Duodenal mucosa (tissue), 2 donors: Measurements from ENCODE around the gene DNAH7.

Experiments
- H3K27ac ChIP-seq: one replicate; pipeline ENCODE4 v1.7.0; 2013; ENCODE audit warnings: low read depth, low read length
- H3K27me3 ChIP-seq, 2 donors: one replicate each; pipeline ENCODE4 v1.7.0; 2013; ENCODE audit warnings: low read length in 2 of 2, control low read depth in 1 of 2; ENCODE audit not compliant: insufficient read depth in 2 of 2, control insufficient read depth in 1 of 2
- H3K36me3 ChIP-seq, 2 donors: one replicate each; pipeline ENCODE4 v1.7.0; 2013; ENCODE audit warnings: low read length in 2 of 2, control low read depth in 1 of 2; ENCODE audit not compliant: insufficient read depth in 2 of 2, control insufficient read depth in 1 of 2
- H3K4me1 ChIP-seq, 2 donors: one replicate each; pipeline ENCODE4 v1.7.0; 2013; ENCODE audit warnings: low read length in 2 of 2, control low read depth in 1 of 2; ENCODE audit not compliant: insufficient read depth in 2 of 2, control insufficient read depth in 1 of 2
- H3K4me3 ChIP-seq, 2 donors: one replicate each; pipeline ENCODE4 v1.7.0; 2013; ENCODE audit warnings: low read length in 2 of 2, low read depth in 1 of 2
- H3K9ac ChIP-seq, 2 donors: one replicate each; pipeline ENCODE4 v1.7.0; 2013; ENCODE audit warnings: low read length in 2 of 2, low read depth in 1 of 2
- H3K9me3 ChIP-seq, 2 donors: one replicate each; pipeline ENCODE4 v1.7.0; 2013; ENCODE audit warnings: low read length in 2 of 2, control low read depth in 1 of 2; ENCODE audit not compliant: control insufficient read depth in 1 of 2

The DNAH7 gene

DNA sequence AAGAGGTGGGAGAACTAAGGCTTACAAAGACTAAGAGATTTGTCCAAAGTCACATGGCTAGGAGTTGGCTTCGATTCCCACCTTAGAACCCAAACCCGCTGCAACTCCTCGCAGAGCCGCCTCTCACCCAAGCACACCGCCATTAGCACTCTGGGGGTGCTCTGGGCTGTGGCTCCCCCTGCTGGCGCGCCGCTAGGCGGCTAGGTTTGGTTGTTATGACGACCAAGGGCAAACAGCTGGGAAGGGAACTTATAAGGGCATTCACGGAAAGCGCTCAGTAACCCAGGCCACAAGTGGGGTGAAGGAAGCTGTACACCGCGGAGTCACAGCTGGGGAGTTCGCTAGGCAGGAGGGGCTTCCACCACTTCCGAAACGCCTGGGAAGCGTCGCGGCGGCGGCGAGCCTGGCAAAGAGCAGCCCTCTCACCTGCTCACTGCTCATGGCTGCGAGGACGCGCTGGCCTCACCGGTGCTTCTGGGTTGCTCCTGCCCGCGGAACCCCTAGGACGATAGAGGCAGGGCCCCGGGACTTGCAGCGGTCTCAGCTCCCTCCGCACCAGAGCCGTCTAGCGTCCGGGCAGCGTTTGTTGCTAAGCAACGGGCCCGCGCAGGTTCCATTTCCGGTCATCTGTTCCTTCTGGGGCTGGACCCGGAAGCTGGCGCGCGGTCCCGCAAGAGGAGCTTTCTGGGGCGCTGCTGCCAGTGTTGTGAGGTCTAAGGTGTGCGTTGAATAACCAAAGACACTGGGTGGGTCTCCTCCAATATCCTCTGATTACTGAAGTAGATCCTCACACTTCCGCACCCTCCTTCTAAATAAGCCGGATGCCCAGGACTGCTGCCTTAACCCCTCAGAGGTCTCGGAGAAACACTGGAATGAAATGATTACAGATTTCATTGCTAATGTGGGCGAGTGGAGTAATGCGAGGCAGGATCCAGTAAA is at the start of gene DNAH7:
TSS of gene DNAH7 (minus strand) at position 567 of the 939 bp plus-strand sequence. CDS start at position 441, 126 bp downstream.
- Histone ChIP-seq H3K9me3 (no peaks in the 10 kb centered on the region), H3K27me3 (no peaks in the 10 kb centered on the region), H3K9ac (peak within 1 kb of the TSS; percentile 64 to 72), H3K4me1 (peaks cover 3% of the 10 kb centered on the region in 2 donors), H3K27ac (peak within 1 kb of the TSS; percentile 70), H3K4me3 (peak within 1 kb of the TSS; percentile 96 to 99), H3K36me3 (no peaks in the 10 kb centered on the region)

DNA sequence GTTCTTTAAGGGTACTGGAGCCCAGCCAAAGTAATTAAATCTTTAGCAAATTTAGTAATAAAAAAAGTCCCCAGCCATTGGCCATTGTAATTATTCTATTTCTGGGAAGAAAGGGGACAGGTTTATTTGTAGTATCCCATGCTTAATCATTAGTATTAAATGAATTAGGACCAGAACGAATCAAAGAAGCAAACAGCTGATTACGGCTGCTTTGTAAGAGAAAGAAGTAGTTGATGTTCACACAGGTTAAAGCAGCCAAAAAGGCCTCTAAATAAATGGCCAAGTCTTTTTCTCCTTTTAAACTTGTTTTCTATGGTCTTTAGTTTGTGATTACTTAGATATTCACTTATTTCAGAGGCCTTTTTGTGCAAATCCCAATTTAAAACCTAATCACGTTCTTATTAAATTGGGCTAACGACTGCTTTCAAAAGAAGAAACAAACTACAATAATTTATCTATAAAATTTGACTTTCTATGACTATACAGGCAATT is 48.6 kb upstream of the DNAH7 start:
- Histone ChIP-seq H3K4me3 (no peak overlapping the region), H3K36me3 (no peaks in the 10 kb centered on the region), H3K27me3 (no peaks in the 10 kb centered on the region), H3K4me1 (no peaks in the 10 kb centered on the region), H3K9me3 (no peaks in the 10 kb centered on the region), H3K27ac (no peak overlapping the region), H3K9ac (no peak overlapping the region)

DNA sequence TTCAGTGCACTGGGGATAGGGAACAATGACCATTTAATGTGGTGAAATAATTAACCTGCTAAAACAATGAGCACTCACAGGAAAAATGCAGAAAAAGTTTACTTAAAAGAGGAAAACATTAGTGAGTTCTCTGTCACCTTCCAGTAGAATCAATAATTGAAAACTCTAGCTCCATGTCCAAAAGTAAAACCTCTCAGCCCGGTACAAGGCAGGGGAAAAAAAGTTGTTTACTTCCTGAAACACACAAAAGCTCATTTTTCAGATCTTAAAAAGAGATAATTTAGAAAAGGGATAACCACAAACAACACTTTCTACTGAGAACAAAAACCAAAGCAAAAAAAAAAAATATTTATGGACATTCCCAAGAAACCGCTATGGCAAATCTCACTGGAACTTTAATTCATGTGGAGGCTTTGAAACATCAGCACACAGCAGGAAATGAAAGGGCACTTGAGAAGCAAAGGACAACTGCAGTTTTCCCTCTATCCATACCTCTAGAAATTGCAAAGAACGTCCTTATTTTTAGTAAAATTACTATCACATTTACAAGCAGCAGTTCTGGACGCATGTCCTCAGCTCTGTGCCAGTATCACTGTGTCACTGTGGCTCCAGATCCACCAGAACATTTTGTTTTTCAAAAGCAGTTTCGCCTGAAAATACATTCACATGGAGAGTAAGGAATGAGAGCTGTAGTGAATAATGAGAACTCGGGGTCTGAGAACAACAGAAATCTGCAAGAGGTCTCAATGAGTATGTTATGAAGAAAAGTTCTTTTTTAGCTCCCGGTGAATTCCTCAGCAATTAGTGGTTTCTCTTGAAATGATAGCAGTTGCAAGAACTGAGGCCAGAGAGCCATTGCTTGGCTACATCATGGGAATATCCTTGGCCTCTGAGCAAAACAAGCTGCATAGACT is 44.7 kb upstream of the DNAH7 start:
- Histone ChIP-seq H3K4me1 (no peaks in the 10 kb centered on the region), H3K9ac (no peak overlapping the region), H3K27ac (no peak overlapping the region)

DNA sequence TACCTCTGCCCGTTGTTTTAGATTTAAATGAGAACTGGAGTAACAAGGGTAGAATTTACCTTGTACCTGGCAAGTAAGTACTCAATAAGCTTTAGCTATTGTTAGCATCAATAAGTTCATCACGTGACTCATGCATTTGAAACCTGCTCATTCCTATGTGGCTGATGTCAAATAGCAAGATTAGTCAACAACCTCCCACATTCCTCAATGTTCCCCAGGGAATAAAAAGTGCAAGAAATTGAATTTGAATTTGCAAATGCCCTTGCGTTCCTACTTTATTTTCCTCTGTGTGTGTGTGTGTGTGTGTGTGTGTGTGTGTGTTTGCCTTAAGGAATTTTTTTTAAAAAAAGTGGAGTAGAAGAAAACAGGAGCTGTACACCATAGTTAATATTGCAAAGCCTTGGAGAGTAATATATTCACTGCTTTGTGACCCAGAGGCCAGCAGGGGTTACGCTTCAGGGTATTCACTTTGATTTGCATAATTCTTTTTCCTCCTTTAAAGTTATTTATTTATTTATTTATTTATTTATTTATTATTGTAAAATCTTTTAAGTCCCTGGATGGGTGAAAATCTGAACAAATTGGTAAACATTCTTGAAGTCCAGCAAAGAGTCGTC is 43.9 kb upstream of the DNAH7 start:
- Histone ChIP-seq H3K27ac (no peak overlapping the region), H3K4me3 (no peak overlapping the region), H3K36me3 (no peaks in the 10 kb centered on the region), H3K4me1 (no peaks in the 10 kb centered on the region), H3K9ac (no peak overlapping the region), H3K27me3 (no peaks in the 10 kb centered on the region), H3K9me3 (no peaks in the 10 kb centered on the region)

More for the DNA sequence above, 44.7 kb upstream of the DNAH7 start:
- Histone ChIP-seq H3K4me3 (no peak overlapping the region), H3K27me3 (no peaks in the 10 kb centered on the region), H3K36me3 (no peaks in the 10 kb centered on the region), H3K9me3 (no peaks in the 10 kb centered on the region)

DNA sequence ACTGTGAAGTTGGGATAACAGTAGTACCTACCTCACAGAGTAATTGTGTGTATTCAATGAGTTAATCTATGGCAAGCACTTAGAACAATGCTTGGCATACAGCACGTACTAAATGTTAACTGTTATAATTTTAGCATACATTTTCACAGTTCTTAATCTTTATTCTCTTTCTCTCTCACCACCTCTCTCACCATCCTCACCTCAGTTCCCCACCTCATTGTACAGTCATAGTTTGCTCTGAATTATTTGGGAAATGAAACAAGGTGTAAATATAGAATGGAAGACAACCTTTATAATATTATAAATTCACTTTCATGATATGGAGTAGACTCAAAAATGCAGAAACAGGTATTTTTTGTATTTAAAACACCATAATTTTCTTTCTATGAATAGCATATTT is 40.0 kb upstream of the DNAH7 start:
- Histone ChIP-seq H3K4me1 (no peaks in the 10 kb centered on the region), H3K4me3 (no peak overlapping the region), H3K9me3 (no peaks in the 10 kb centered on the region), H3K36me3 (no peaks in the 10 kb centered on the region), H3K27me3 (no peaks in the 10 kb centered on the region), H3K27ac (no peak overlapping the region), H3K9ac (no peak overlapping the region)

DNA sequence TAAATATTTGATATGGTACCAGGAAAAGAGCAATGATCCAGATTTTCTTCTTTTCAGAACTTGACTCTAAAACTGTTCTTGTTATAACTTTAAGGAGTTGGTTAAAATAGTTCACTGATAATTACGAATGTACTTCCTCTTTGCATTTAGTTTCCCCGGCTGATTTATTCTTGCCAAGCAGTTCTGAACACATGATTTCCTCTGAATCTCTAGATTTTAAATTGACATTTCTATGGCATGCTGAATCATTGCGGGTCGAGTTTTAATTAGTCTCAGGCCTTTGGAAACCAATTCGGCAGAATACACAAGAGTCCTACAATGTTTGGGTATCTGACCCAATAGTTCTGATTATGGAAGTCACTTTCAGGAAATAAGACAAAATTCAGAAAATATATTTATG is 37.3 kb upstream of the DNAH7 start:
- no peak overlapping the region for H3K27ac ChIP-seq
- H3K4me3 ChIP-seq: no peak overlapping the region
- no peaks in the 10 kb centered on the region for H3K27me3 ChIP-seq
- no peak overlapping the region for H3K9ac ChIP-seq
- peaks cover 7 to 9% of the 10 kb centered on the region in 2 donors for H3K4me1 ChIP-seq
- no peaks in the 10 kb centered on the region for H3K36me3 ChIP-seq
- no peaks in the 10 kb centered on the region for H3K9me3 ChIP-seq

DNA sequence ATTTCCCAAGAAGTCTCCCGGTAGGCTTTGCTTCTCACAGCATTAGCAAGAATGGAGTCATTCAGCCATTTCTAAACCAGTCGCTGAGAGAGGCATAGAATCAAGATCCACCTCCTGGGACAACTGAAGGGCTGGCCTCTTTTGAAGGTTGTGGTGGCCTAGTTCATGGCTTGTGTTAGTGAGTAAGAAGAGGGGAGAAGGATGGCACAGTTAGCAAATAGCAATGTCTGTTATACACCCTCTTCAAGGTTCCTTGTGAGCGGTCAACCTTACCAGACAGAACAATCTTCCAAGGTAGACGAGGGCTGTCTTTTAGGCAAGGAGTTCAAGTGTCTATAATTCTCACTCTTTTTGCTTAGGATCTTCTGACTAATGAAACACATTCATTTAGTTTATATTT is 35.4 kb upstream of the DNAH7 start:
- H3K4me3 ChIP-seq: no peak overlapping the region
- H3K9ac ChIP-seq: no peak overlapping the region
- H3K27me3 ChIP-seq: no peaks in the 10 kb centered on the region
- H3K27ac ChIP-seq: no peak overlapping the region
- no peaks in the 10 kb centered on the region for H3K36me3 ChIP-seq
- peaks cover 11 to 13% of the 10 kb centered on the region in 2 donors for H3K4me1 ChIP-seq
- no peaks in the 10 kb centered on the region for H3K9me3 ChIP-seq

DNA sequence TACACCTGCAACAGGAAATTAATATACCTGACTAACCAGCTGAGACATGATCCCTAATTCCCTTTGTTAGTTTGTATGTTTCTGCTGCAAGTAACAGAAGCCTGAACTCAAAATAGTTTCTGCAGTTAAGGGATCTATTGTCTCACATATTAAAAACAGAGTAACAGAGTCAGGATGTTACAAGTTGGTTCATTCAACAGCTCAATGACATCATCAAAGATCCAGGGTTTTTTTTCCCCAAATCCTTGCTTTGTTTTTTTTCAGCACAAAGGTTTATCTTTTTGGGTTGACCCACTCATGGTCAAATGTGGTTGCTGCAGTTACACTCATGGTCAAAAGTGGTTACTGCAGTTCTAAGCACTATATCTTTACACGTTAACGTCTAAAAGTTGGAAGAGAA is 35.0 kb upstream of the DNAH7 start:
- Histone ChIP-seq H3K4me1 (peaks cover 11 to 13% of the 10 kb centered on the region in 2 donors), H3K36me3 (no peaks in the 10 kb centered on the region), H3K27ac (no peak overlapping the region), H3K27me3 (no peaks in the 10 kb centered on the region), H3K4me3 (no peak overlapping the region), H3K9me3 (no peaks in the 10 kb centered on the region), H3K9ac (no peak overlapping the region)

DNA sequence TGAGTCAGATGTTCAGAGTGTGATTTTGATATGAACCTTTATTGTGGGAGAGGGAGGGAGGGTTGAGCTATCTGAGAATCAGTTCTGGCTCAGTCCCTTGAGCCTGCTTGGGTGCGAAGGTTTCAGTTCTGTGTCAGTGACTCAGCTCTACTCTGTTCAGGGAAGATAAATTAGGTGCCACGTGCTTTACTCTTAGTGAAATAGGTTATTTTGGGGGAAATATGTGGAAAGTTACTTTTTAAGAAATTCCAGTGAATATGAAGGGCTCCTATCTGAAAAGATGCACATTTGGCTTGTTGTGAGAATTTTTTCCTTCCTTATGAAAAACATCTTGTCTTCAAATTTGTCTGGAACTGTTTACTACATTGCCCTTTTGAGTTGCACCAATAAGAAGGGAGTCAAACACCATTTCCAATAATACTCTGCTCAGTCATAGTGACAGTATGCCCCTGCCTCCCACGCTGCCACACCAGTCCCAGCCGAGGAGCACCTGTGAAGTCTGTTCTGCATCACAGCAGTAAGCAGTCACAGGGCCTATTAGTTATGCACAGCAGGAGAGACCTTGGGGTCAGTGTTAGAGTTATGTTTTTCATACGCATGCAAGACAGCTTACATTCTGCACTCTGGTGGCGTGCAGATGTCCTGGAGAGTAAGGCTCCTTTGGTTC is 32.8 kb upstream of the DNAH7 start:
- H3K9me3 ChIP-seq: no peaks in the 10 kb centered on the region
- H3K36me3 ChIP-seq: no peaks in the 10 kb centered on the region
- H3K4me3 ChIP-seq: no peak overlapping the region
- no peak overlapping the region for H3K27ac ChIP-seq
- peaks cover 11 to 13% of the 10 kb centered on the region in 2 donors for H3K4me1 ChIP-seq
- no peaks in the 10 kb centered on the region for H3K27me3 ChIP-seq
- H3K9ac ChIP-seq: no peak overlapping the region
